MM.1S (cell line): ENCODE data around the gene DUSP10.

Experiments used
- DNase-seq: peaks from one replicate; pipeline ENCODE4 v3.0.0-alpha.2; 2015
- H2AFZ ChIP-seq: fragments of 300-600 bp; sonication (generic); 2 replicates; pipeline ENCODE4 v1.6.0; 2016; ENCODE audit warnings: antibody characterized with exemption, low read length
- H3F3A ChIP-seq: fragments of 300-600 bp; sonication (generic); 2 replicates; pipeline ENCODE4 v1.6.1; 2016; ENCODE audit warnings: mild to moderate bottlenecking, antibody characterized with exemption, low read length, moderate library complexity, mixed read lengths; ENCODE audit not compliant: insufficient read depth
- H3K27ac ChIP-seq: fragments of 300-600 bp; sonication (generic); 2 replicates; pipeline ENCODE4 v1.5.1; 2016; ENCODE audit warnings: mild to moderate bottlenecking, low read length
- H3K27me3 ChIP-seq: fragments of 300-600 bp; sonication (generic); replicated peaks from 2 replicates; pipeline ENCODE4 v1.6.0; 2016; ENCODE audit warnings: low read length; ENCODE audit not compliant: insufficient read depth
- H3K36me3 ChIP-seq: fragments of 300-600 bp; sonication (generic); replicated peaks from 2 replicates; pipeline ENCODE4 v1.6.1; 2016; ENCODE audit warnings: mild to moderate bottlenecking, low read length, mixed read lengths; ENCODE audit not compliant: insufficient read depth
- H3K4me1 ChIP-seq: fragments of 300-600 bp; sonication (generic); 2 replicates; pipeline ENCODE4 v1.6.1; 2016; ENCODE audit warnings: low read length, mixed read lengths
- H3K4me2 ChIP-seq: fragments of 300-600 bp; sonication (generic); 2 replicates; pipeline ENCODE4 v1.6.0; 2016; ENCODE audit warnings: low read depth, low read length
- H3K4me3 ChIP-seq: fragments of 300-600 bp; sonication (generic); 2 replicates; pipeline ENCODE4 v1.5.1; 2016; ENCODE audit warnings: low read length, mixed read lengths
- H3K79me2 ChIP-seq: fragments of 300-600 bp; sonication (generic); 2 replicates; pipeline ENCODE4 v1.6.1; 2016; ENCODE audit warnings: mixed run types, low read length, mixed read lengths
- H3K9ac ChIP-seq: fragments of 300-600 bp; sonication (generic); 2 replicates; pipeline ENCODE4 v1.6.1; 2016; ENCODE audit warnings: low read length, mixed read lengths
- H3K9me2 ChIP-seq: fragments of 300-600 bp; sonication (generic); replicated peaks from 2 replicates; pipeline ENCODE4 v1.6.1; 2016; ENCODE audit warnings: mild to moderate bottlenecking, low read length, mixed read lengths; ENCODE audit not compliant: insufficient read depth
- H3K9me3 ChIP-seq: fragments of 300-600 bp; sonication (generic); replicated peaks from 2 replicates; pipeline ENCODE4 v1.6.1; 2016; ENCODE audit warnings: mild to moderate bottlenecking, low read length, mixed read lengths; ENCODE audit not compliant: insufficient read depth
- H4K20me1 ChIP-seq: fragments of 300-600 bp; sonication (generic); 2 replicates; pipeline ENCODE4 v1.6.1; 2016; ENCODE audit warnings: mild to moderate bottlenecking, low read length, moderate library complexity, mixed read lengths; ENCODE audit not compliant: insufficient read depth
- CTCF ChIP-seq: fragments of 300-600 bp; sonication (generic); IDR thresholded peaks from 2 replicates; pipeline ENCODE4 v1.5.1; 2016; ENCODE audit warnings: antibody characterized with exemption, low read length, mixed read lengths
- EZH2 ChIP-seq: fragments of 300-600 bp; sonication (generic); optimal IDR thresholded peaks from 2 replicates; pipeline ENCODE3; 2017; ENCODE audit warnings: low read depth, mild to moderate bottlenecking, antibody characterized with exemption, low read length, mixed read lengths
- EZH2phosphoT487 ChIP-seq: fragments of 300-600 bp; sonication (generic); IDR thresholded peaks from 2 replicates; pipeline ENCODE4 v1.6.1; 2018; ENCODE audit warnings: antibody characterized with exemption, low read length

Gene DUSP10

GRCh38 chr1:221758455-221758854 lies 16.6 kb upstream of the DUSP10 start:
- no peak overlapping the region for H2AFZ ChIP-seq
- no peak overlapping the region for H3K27ac ChIP-seq
- no peak overlapping the region for H3K4me3 ChIP-seq
- H3K36me3 ChIP-seq, result no peaks in the 10 kb centered on the region
- H3K27me3 ChIP-seq, result peaks cover 77% of the 10 kb centered on the region
- H3F3A ChIP-seq, result peaks cover 14% of the 10 kb centered on the region
- no peaks in the 10 kb centered on the region for H4K20me1 ChIP-seq
- no peak for TF ChIP-seq EZH2phosphoT487
- no peak for TF ChIP-seq EZH2
- DNase-seq, result no peak
- H3K4me2 ChIP-seq, result no peak overlapping the region
- H3K9ac ChIP-seq, result no peak overlapping the region
- peaks cover 11% of the 10 kb centered on the region for H3K4me1 ChIP-seq
- no peaks in the 10 kb centered on the region for H3K9me3 ChIP-seq
- no peaks in the 10 kb centered on the region for H3K9me2 ChIP-seq
- H3K79me2 ChIP-seq, result no peaks in the 10 kb centered on the region

- Histone ChIP-seq H2AFZ (no peak overlapping the region), H3K4me3 (no peak overlapping the region), H4K20me1 (no peaks in the 10 kb centered on the region), H3K4me2 (no peak overlapping the region), H3K9me3 (no peaks in the 10 kb centered on the region), H3K9ac (no peak overlapping the region), H3K4me1 (peaks cover 15% of the 10 kb centered on the region), H3K27me3 (peaks cover 83% of the 10 kb centered on the region), H3K79me2 (no peaks in the 10 kb centered on the region), H3K9me2 (no peaks in the 10 kb centered on the region), H3K27ac (no peak overlapping the region), H3F3A (peaks cover 16% of the 10 kb centered on the region), H3K36me3 (no peaks in the 10 kb centered on the region)
- no peak for DNase-seq
- no peak for TF ChIP-seq EZH2phosphoT487
- no peak for TF ChIP-seq EZH2
- no peak for TF ChIP-seq CTCF
Measured at GRCh38 chr1:221756830-221757551, 15.1 kb upstream of the DUSP10 start.

- Histone ChIP-seq H3K79me2 (no peaks in the 10 kb centered on the region), H3K4me2 (peak overlapping the region; percentile 38; the same call in 1 of the 2 replicates), H3K27me3 (peaks cover 92% of the 10 kb centered on the region), H3K4me3 (no peak overlapping the region), H3K9ac (no peak overlapping the region), H3K9me2 (no peaks in the 10 kb centered on the region), H2AFZ (no peak overlapping the region), H3K36me3 (no peaks in the 10 kb centered on the region), H3K27ac (peak overlapping the region; percentile 19; the same call in 1 of the 2 replicates), H3F3A (peaks cover 16% of the 10 kb centered on the region), H3K9me3 (no peaks in the 10 kb centered on the region), H3K4me1 (peaks cover 15% of the 10 kb centered on the region), H4K20me1 (no peaks in the 10 kb centered on the region)
- DNase-seq, result no peak
- TF ChIP-seq CTCF, result no peak
- no peak for TF ChIP-seq EZH2phosphoT487
- no peak for TF ChIP-seq EZH2
Measured at GRCh38 chr1:221753828-221754188, 11.9 kb upstream of the DUSP10 start.

GRCh38 chr1:221751226-221751887 lies 9.5 kb upstream of the DUSP10 start:
- no peaks in the 10 kb centered on the region for H4K20me1 ChIP-seq
- peaks cover 92% of the 10 kb centered on the region for H3K27me3 ChIP-seq
- no peaks in the 10 kb centered on the region for H3K9me2 ChIP-seq
- no peaks in the 10 kb centered on the region for H3K79me2 ChIP-seq
- no peak overlapping the region for H3K4me3 ChIP-seq
- H3F3A ChIP-seq, result peaks cover 16% of the 10 kb centered on the region
- no peaks in the 10 kb centered on the region for H3K36me3 ChIP-seq
- H2AFZ ChIP-seq, result no peak overlapping the region
- H3K4me1 ChIP-seq, result peaks cover 15% of the 10 kb centered on the region
- H3K9me3 ChIP-seq, result no peaks in the 10 kb centered on the region
- no peak for DNase-seq
- TF ChIP-seq CTCF, result no peak
- no peak for TF ChIP-seq EZH2phosphoT487
- no peak for TF ChIP-seq EZH2
- H3K27ac ChIP-seq, result no peak overlapping the region
- H3K9ac ChIP-seq, result no peak overlapping the region
- no peak overlapping the region for H3K4me2 ChIP-seq
